Coronary artery (tissue), 2 donors: ENCODE measurements around the gene TNRC6A.
"Not testable (repeated sequence)": the region's sequence is repeated elsewhere in the genome, so short reads cannot be mapped to it uniquely, and the experiment has no call there.

Experiments
- DNase-seq: peaks from one replicate; pipeline ENCODE4 v3.0.0-alpha.2; 2017; ENCODE audit warnings: low spot score
- H3K27ac ChIP-seq, 2 donors: fragments of 200-600 bp; sonication (generic); one replicate each; pipeline ENCODE4 v1.5.1; 2016 to 2019
- H3K4me3 ChIP-seq: fragments of 200-600 bp; sonication (generic); 2 replicates; pipeline ENCODE4 v1.5.1; 2016; ENCODE audit warnings: mild to moderate bottlenecking, moderate library complexity
- TF ChIP-seq, protein P1 (sequence below): fragments of 200-600 bp; sonication (generic); IDR thresholded peaks from one replicate; pipeline ENCODE4 v1.5.1; 2019; ENCODE audit warnings: antibody characterized with exemption

Gene TNRC6A

DNA sequence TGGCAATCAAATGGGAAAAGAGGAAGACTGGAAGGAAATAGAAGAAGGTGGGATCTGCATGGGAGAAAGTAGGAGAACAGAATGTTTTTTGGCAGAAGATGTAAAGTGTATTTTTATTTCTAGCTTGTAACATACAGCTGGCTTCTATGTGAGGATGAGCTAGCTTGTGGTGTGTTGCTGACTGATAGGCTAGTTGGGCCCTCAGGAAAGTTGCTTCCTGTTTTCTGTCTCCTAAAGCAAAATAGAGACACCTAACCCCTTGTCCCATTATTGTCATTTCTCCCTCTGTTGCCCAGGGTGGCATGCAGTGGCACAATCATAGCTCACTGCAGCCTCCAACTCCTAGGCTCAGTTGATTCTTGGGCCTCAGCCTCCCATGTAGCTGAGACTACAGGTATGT is 15.9 kb downstream of the TNRC6A start:
- TF ChIP-seq, protein P1, sequence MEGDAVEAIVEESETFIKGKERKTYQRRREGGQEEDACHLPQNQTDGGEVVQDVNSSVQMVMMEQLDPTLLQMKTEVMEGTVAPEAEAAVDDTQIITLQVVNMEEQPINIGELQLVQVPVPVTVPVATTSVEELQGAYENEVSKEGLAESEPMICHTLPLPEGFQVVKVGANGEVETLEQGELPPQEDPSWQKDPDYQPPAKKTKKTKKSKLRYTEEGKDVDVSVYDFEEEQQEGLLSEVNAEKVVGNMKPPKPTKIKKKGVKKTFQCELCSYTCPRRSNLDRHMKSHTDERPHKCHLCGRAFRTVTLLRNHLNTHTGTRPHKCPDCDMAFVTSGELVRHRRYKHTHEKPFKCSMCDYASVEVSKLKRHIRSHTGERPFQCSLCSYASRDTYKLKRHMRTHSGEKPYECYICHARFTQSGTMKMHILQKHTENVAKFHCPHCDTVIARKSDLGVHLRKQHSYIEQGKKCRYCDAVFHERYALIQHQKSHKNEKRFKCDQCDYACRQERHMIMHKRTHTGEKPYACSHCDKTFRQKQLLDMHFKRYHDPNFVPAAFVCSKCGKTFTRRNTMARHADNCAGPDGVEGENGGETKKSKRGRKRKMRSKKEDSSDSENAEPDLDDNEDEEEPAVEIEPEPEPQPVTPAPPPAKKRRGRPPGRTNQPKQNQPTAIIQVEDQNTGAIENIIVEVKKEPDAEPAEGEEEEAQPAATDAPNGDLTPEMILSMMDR = no peak
- DNase-seq = no peak
- Histone ChIP-seq H3K4me3 (no peak overlapping the region), H3K27ac (peak overlapping the region; percentile 14 to 28)

DNA sequence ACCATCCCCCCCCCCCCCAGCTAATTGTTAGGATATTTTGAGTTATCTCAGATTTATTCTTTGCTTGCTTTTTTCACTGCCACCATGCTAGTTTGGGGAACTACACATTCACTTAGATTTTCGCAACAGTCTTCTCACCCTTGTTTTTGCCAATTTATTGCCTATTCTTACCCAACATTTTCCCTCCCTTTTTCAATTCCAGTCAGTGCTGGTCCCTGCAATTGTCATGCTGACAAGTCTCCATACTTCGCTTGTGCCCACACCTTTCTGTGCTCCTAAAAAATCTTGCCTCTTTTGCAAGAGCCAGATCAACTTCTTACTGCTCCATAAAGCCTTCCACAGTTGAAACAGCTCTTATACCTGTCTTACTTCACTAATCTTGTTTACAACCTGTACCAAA is 16.3 kb downstream of the TNRC6A start:
- peak overlapping the region in 1 of 2 donors; percentile 14 for H3K27ac ChIP-seq
- H3K4me3 ChIP-seq = no peak overlapping the region
- TF ChIP-seq, protein P1 = no peak
- no peak for DNase-seq

DNA sequence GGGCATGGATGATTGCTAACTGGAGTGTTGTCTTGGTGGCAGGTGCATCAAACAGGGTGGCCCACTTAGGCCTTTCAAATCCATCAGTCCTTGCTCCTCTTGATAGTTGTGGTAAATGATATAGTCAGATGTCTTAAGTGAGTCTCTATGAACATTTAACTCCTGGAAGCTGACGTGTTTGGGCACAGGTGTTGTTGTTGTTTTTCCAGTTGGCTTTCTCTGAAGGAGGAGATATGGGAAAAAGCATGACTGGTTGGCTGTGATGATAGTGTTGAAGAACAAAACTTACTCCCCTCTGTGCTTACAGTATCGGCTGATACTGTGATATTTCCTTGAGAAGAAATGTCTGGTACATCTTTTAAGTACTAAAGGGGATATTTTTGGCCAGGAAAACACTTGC is 18.0 kb downstream of the TNRC6A start:
- H3K4me3 ChIP-seq = no peak overlapping the region
- TF ChIP-seq, protein P1 = no peak
- H3K27ac ChIP-seq = peak overlapping the region in 1 of 2 donors; percentile 5
- no peak for DNase-seq

DNA sequence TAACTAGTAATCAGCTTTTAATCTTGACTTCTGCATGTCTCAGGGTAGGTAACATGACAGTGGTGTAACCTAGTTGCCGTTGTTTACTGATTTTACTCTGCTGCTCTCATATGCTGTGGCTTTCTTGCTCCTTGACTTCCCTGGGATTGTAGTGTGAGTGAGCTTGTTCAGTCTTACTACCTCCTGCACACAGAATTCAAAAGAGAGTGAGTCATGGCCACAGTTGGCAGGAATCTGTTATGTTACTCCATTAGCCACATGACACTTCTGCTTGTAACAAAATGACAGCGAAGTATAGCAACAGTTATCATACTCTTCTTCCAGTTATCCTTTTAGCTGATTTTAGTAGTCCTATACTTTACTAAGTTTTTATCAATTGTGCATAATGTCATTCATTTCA is 18.8 kb downstream of the TNRC6A start:
- Histone ChIP-seq H3K27ac (peak overlapping the region in 1 of 2 donors; percentile 24), H3K4me3 (no peak overlapping the region)
- DNase-seq = no peak
- TF ChIP-seq, protein P1 = no peak

DNA sequence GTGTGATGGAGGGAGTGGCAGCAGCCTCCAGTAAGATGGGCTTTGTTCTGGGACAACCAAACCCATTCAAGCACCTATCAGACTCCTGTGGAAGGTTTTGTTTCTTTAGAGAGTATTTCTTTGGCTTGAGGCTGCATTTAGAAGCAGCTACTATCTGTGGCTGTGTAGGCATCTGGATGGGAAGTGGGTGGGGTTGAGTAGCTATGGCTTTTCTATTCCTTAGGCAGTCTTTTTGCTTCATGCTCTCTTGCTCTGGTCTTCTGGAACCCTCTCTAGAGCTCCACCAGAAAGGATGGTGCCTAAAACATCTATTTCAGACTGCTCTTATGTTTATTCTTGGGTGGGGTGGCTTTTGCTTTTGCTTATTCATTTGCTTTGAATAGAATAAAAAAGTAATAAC is 19.9 kb downstream of the TNRC6A start:
- no peak overlapping the region for H3K4me3 ChIP-seq
- TF ChIP-seq, protein P1 = no peak
- H3K27ac ChIP-seq = no peak overlapping the region
- no peak for DNase-seq

DNA sequence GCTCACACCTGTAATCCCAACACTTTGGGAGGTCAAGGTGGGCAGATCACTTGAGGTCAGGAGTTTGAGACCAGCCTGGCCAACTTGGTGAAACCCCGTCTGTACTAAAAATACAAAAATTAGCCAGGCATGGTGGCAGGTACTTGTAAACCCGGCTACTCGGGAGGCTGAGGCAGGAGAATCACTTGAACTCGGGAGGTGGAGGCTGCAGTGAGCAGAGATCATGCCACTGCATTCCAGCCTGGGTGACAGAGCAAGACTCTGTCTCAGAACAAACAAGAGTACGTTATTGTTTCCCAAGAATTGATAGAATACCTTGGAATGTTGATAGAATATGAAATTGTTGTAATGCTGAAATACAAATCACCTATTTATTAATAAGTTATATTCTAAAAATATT is 20.4 kb downstream of the TNRC6A start:
- H3K27ac ChIP-seq, H3K4me3 ChIP-seq, DNase-seq: not testable (repeated sequence)

DNA sequence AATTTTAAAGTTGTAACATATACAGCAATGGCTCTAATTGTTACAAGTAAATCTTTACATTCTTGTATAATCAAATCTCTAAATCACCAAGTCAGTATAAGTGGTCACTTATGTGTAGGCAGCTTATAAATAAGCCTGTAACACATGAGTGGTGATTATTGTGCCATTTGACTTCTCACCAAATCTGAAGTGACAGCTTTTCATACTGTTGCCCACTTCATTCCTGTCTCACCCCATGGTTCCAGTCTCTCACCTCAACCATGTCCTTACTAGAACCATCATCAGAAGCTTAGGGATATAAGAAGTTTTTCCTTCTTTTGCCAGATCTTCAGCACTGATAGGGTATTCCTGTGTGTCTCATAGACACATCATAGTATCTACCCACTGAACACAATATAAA is 23.5 kb downstream of the TNRC6A start:
- TF ChIP-seq, protein P1 = no peak
- Histone ChIP-seq H3K27ac (no peak overlapping the region), H3K4me3 (no peak overlapping the region)
- DNase-seq = no peak

DNA sequence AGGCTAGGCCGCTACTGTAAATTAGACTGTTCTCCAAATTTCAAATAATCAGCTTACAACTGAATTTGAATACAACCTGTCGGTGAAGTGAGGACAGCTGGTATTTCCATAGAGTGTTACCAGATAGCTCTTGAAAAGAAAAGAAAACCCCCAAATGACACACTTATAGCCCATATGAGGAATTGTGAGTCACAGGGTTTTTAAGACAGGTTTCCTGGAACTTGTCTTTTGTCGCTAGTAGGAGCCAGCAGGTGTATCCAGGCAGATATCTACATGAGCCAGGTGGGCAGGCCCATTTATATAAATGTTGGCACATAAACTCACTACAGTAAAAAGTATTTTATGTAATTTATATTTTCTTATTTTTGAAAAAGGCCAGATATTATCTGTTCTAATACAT is 24.0 kb downstream of the TNRC6A start:
- DNase-seq = no peak
- TF ChIP-seq, protein P1 = no peak
- Histone ChIP-seq H3K27ac (no peak overlapping the region), H3K4me3 (no peak overlapping the region)
